GM10248 (cell line): ENCODE measurements around the gene KXD1.
"Not testable (repeated sequence)": the region's sequence is repeated elsewhere in the genome, so short reads cannot be mapped to it uniquely, and the experiment has no call there.

ENCODE experiments used
- CTCF ChIA-PET: fragments of 300-600 bp; sonication (Branson Sonifier 250); formaldehyde crosslinking; extraction: SDS; loops from one replicate; lab custom pipeline; 2021; ENCODE audit warnings: antibody characterized with exemption; lab: Yijun Ruan, JAX
- POLR2A ChIA-PET: fragments of 350-650 bp; sonication (Branson Sonifier 250); formaldehyde crosslinking; extraction: SDS; loops from one replicate; lab custom pipeline; 2020; ENCODE audit warnings: antibody characterized with exemption; lab: Yijun Ruan, JAX
- DNase-seq: peaks from one replicate; pipeline ENCODE4 v3.0.0; 2012; ENCODE audit errors: extremely low spot score
- TF ChIP-seq, protein P1 (sequence below): IDR thresholded peaks from 2 replicates; pipeline ENCODE4 v1.5.1; 2012; ENCODE audit warnings: mild to moderate bottlenecking, low read depth; ENCODE audit errors: extremely low read depth, missing control alignments, control extremely low read depth

The KXD1 gene

DNA sequence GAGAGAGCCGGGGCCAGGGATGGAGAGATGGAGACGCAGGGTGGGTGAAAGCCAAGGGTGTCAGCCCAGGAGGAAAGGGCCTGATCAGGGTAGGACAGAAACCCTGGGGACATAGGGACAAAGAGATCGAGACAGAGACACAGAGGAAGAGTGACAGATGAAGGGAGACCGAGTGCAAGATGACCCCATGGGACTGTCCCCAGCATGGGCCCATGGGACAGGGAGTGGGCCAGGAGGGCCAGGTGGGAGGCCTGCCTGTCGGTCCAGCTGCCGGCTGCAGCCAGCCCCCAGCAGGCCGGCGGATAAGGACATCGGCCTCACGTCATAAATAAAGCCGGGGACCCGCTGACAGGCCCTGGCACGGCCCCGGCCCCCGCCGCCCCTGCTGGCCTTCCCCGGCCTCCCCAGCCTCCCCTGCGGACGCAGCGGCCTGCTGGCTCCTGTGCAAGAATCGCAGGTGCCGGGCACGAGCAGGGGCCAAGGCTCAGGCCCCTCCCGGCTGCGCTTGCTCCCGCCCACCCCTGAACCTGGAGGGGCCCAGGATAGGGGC is 37.2 kb downstream of the KXD1 start:
- POLR2A ChIA-PET: interaction anchor here (0.7 to 1.5 kb wide), 2 partner anchors 96 to 324 kb away, joined by 3 to 6 read pairs; partner anchors contain the start of genes COPE and DDX49
- CTCF ChIA-PET: interaction anchor here (1.0 to 3.6 kb wide), 12 partner anchors 8 to 256 kb away, joined by 3 to 21 read pairs (median 6); partner anchors contain the start of gene TMEM59L
- no peak for DNase-seq
- TF ChIP-seq, protein P1, sequence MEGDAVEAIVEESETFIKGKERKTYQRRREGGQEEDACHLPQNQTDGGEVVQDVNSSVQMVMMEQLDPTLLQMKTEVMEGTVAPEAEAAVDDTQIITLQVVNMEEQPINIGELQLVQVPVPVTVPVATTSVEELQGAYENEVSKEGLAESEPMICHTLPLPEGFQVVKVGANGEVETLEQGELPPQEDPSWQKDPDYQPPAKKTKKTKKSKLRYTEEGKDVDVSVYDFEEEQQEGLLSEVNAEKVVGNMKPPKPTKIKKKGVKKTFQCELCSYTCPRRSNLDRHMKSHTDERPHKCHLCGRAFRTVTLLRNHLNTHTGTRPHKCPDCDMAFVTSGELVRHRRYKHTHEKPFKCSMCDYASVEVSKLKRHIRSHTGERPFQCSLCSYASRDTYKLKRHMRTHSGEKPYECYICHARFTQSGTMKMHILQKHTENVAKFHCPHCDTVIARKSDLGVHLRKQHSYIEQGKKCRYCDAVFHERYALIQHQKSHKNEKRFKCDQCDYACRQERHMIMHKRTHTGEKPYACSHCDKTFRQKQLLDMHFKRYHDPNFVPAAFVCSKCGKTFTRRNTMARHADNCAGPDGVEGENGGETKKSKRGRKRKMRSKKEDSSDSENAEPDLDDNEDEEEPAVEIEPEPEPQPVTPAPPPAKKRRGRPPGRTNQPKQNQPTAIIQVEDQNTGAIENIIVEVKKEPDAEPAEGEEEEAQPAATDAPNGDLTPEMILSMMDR: no peak

DNA sequence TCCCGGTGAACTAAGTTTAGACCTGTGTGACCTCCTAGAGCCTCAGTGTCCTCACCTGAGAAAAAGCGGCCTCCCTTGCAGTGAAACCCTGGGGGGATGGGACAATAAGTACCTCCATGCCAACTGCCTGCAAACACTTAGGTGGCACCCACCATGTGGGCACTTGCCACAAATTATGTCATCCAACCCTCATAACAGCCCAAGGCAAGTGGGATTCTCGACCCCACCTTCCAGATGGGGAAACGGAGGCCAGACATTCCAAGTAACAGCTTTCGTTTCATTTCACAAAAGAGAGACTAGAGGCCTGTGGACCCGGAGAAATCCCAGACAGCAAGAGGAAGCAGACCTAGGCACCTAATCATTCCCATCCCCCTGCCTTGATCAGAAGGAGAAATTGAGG is 37.8 kb downstream of the KXD1 start:
- ChIA-PET CTCF (interaction anchor here (1.1 to 3.6 kb wide), 5 partner anchors 21 to 255 kb away, joined by 3 to 21 read pairs (median 3); no protein-coding TSS in a partner anchor), POLR2A (no interaction called here)
- TF ChIP-seq, protein P1: no peak
- no peak for DNase-seq

DNA sequence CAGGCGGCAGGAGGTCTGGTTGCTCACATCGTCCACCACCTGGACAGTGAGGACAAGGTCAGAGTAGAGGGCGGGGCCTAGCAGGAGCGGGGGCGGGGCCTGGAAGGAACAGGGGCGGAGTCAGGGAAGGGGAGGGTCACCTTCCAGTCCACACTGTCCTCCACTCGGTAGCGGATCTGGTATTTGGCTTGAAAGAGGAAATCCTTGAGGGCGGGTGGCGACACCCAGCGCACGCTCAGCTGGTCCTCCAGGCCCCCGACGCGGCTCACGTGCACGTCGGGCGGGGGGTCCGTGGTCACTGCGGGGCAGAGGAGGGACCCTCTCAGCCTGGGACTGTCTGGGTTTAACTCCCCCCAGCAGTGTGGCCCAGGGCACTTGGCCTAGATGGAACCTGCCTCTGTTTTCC is 39.1 kb downstream of the KXD1 start:
- ChIA-PET CTCF (interaction anchor here (1.2 kb wide), 1 partner anchor 20 kb away, joined by 3 read pairs; no protein-coding TSS in a partner anchor), POLR2A (no interaction called here)
- TF ChIP-seq, protein P1: no peak
- DNase-seq: no peak

DNA sequence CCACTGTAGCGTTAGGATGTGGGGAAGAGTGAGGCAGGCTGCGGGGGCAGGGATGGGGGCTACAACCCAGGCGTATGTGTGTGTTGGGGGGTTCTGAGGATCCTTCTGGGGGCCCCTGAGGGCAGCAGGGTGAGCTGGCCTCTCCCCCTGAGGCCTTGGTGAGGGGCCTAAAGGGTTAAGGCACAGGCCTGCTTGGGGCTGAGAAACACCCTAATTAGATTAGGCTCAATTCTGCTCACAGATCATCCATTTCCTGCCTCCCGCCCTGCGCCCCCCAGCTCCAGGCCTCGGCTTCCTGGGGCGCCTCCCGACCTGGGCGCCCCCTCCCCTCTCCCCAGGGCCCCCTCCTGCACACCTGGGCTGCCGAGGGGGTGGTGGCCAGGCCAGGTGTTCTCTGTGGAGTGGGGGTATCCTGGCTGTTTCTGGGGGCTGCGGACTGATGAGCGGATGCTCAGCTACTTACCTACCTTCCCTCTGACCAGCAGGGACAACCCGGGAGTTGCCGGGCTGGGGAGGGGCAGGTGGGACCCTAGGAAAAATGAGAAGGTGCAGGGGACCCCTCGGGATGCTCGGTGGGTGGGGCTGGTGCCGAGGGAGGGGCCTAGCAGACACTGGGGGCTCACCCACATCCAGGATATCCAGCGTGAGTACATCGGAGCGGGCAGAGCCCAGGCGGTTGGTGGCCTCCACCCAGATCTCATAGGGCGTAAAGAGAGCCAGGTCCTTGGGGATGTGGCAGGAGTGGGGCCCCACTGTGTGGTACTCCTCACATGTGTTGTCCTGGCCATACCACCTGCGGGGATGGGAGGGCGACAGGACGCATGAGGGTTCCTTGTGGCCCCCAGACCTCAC is 40.4 kb downstream of the KXD1 start:
- ChIA-PET CTCF (interaction anchor here (1.2 kb wide), 1 partner anchor 128 kb away, joined by 3 read pairs; no protein-coding TSS in a partner anchor), POLR2A (no interaction called here)
- TF ChIP-seq, protein P1: no peak
- DNase-seq: no peak

DNA sequence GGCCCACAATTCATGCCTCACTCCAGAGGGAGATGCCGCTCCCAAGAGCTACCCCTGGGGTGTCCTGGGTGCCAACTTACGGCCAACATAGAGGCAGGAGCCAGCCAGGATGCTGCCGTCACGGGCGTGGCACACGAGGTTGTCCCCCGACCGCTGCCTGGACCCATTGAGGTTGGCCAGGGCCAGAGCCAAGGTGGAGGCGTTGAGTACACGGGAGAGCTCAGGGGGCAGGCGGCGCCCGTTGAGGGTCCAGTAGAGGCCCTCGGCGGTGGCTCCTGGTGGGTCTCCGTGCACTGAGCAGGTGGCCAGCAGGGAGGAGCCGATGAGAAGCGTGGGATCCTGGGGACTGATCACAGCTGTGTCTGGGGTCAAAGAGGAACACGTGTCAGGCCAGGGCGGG is 41.8 kb downstream of the KXD1 start:
- no peak for DNase-seq
- POLR2A ChIA-PET: no interaction called here
- TF ChIP-seq, protein P1: no peak
- CTCF ChIA-PET: interaction anchor here (1.1 to 1.7 kb wide), 2 partner anchors 10 to 247 kb away, joined by 4 to 7 read pairs; no protein-coding TSS in a partner anchor

DNA sequence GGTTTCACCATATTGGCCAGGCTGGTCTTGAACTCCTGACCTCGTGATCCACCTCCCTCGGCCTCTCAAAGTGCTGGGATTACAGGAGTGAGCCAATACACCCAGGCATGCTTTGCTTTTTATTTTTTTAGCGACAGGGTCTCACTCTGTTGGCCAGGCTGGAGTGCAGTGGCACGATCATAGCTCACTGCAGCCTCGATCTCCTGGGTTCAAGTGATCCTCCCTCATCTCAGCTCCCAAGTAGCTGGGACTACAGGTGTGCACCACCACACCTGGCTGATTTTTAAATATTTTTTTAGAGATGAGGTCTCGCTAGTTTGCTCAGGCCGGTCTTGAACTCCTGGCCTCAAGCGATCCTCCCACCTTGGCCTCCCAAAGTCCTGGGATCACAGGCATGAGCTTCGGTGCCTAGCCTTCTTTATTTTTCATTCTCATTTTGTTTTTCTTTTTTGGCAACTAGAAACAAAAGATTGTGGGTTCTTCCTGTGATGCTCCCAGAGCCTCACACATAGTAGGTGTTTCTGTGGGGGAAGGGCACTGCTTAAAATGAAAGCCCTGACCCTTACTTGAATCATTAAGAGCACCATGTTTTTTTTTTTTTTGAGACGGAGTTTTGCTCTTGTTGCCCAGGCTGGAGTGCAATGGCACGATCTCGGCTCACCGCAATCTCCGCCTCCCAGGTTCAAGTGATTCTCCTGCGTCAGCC is 43.2 kb downstream of the KXD1 start:
- DNase-seq, POLR2A ChIA-PET: not testable (repeated sequence)
- CTCF ChIA-PET: interaction anchor here (0.8 kb wide), 1 partner anchor 131 kb away, joined by 3 read pairs; no protein-coding TSS in a partner anchor
